Measurements from ENCODE around the gene MKRN1. TPM values are rescaled to one million over a fixed set of nuclear protein-coding genes. Genes with fewer than 3 reads are reported as not detected.

Gene MKRN1
- total RNA-seq, 4 donors from 2014 or later, result 143 to 288 (median 187) TPM

- in situ Hi-C loops (cut with MboI; ENCODE audit: low pct_ligation_motif_present in 1 of 4, low pct_unique_long_range_greater_than_20kb in 1 of 4, low sequenced_read_pairs in 3 of 4) (no loop called here), intact Hi-C loops (cut with DNase I; ENCODE audit: low total_unique reads) (no loop called here)
- DNase-seq, result no peak
- Histone ChIP-seq H3K4me3 (no peak overlapping the region), H3K36me3 (no peaks in the 10 kb centered on the region), H3K9me3 (no peaks in the 10 kb centered on the region), H3K4me1 (peaks cover 0 to 22% (median 4%) of the 10 kb centered on the region in 4 donors), H3K27me3 (no peaks in the 10 kb centered on the region), H3K27ac (no peak overlapping the region)
- no peak for TF ChIP-seq POLR2AphosphoS5 (IDR thresholded peaks at IDR 0.05)
- no peak for TF ChIP-seq POLR2A (IDR thresholded peaks at IDR 0.05)
- 85 to 94% methylated on average over 9 of the region's 9 CpGs for WGBS, 2 donors (ENCODE audit: low coverage in 1 of 2)
Measured at GRCh38 chr7:140494867-140495266, 15.6 kb upstream of the MKRN1 start.

- Histone ChIP-seq H3K27me3 (no peaks in the 10 kb centered on the region), H3K4me1 (peaks cover 5 to 51% (median 13%) of the 10 kb centered on the region in 4 donors), H3K9me3 (no peaks in the 10 kb centered on the region), H3K36me3 (no peaks in the 10 kb centered on the region), H3K27ac (peak overlapping the region in 3 of 4 donors; percentile 19 to 58 (median 56)), H3K4me3 (no peak overlapping the region)
- intact Hi-C loops (cut with DNase I; ENCODE audit: low total_unique reads) (no loop called here), in situ Hi-C loops (cut with MboI; ENCODE audit: low pct_ligation_motif_present in 1 of 4, low pct_unique_long_range_greater_than_20kb in 1 of 4, low sequenced_read_pairs in 3 of 4) (no loop called here)
- DNase-seq, result no peak
- TF ChIP-seq CTCF (IDR thresholded peaks at IDR 0.05) (no peak), POLR2A (IDR thresholded peaks at IDR 0.05) (no peak), POLR2AphosphoS5 (IDR thresholded peaks at IDR 0.05) (no peak), EP300 (IDR thresholded peaks at IDR 0.05; ENCODE audit: low read depth) (no peak)
- WGBS, 2 donors (ENCODE audit: low coverage in 1 of 2), result 60% methylated on average over 2 of the region's 2 CpGs; no CpG with 5 or more reads in 1 of the 2 donors
Measured at GRCh38 chr7:140489026-140489359, 9.7 kb upstream of the MKRN1 start.

- peak; percentile 78 for DNase-seq
- peak overlapping the region; percentile 58 to 78 (median 66) for H3K27ac ChIP-seq
- WGBS, 2 donors (ENCODE audit: low coverage in 1 of 2), result 56% methylated on average over 14 of the region's 14 CpGs; no CpG with 5 or more reads in 1 of the 2 donors
Measured at GRCh38 chr7:140485500-140486265, 6.4 kb upstream of the MKRN1 start.

GRCh38 chr7:140484951-140485499 is 5.7 kb upstream of the MKRN1 start:
- TF ChIP-seq POLR2AphosphoS5 (IDR thresholded peaks at IDR 0.05), result no peak
- intact Hi-C loops (cut with DNase I; ENCODE audit: low total_unique reads) (no loop called here), in situ Hi-C loops (cut with MboI; ENCODE audit: low pct_ligation_motif_present in 1 of 4, low pct_unique_long_range_greater_than_20kb in 1 of 4, low sequenced_read_pairs in 3 of 4) (no loop called here)
- Histone ChIP-seq H3K4me1 (peaks cover 5 to 43% (median 13%) of the 10 kb centered on the region in 4 donors), H3K27ac (peak overlapping the region; percentile 58 to 78 (median 66)), H3K4me3 (no peak overlapping the region), H3K36me3 (no peaks in the 10 kb centered on the region), H3K9me3 (no peaks in the 10 kb centered on the region), H3K27me3 (no peaks in the 10 kb centered on the region)
- DNase-seq, result no peak
- WGBS, 2 donors (ENCODE audit: low coverage in 1 of 2), result 45 to 70% methylated on average over 3 to 5 of the region's 5 CpGs

More at GRCh38 chr7:140485500-140486265, 6.4 kb upstream of the MKRN1 start:
- intact Hi-C loops (cut with DNase I; ENCODE audit: low total_unique reads), result no loop called here
- Histone ChIP-seq H3K4me3 (no peak overlapping the region), H3K4me1 (peaks cover 5 to 41% (median 13%) of the 10 kb centered on the region in 4 donors), H3K36me3 (no peaks in the 10 kb centered on the region), H3K27me3 (no peaks in the 10 kb centered on the region), H3K9me3 (no peaks in the 10 kb centered on the region)
- TF ChIP-seq EP300 (IDR thresholded peaks at IDR 0.05; ENCODE audit: low read depth) (no peak), CTCF (IDR thresholded peaks at IDR 0.05) (no peak), POLR2A (IDR thresholded peaks at IDR 0.05) (no peak), POLR2AphosphoS5 (IDR thresholded peaks at IDR 0.05) (peak in 1 of 3 donors; percentile 32)
- in situ Hi-C loops (cut with MboI; ENCODE audit: low pct_ligation_motif_present in 1 of 4, low pct_unique_long_range_greater_than_20kb in 1 of 4, low sequenced_read_pairs in 3 of 4), result no loop called here

- H3K4me1 ChIP-seq, result peaks cover 5 to 44% (median 15%) of the 10 kb centered on the region in 4 donors
- intact Hi-C loops (cut with DNase I; ENCODE audit: low total_unique reads), result no loop called here
- no peak for DNase-seq
- in situ Hi-C loops (cut with MboI; ENCODE audit: low pct_ligation_motif_present in 1 of 4, low pct_unique_long_range_greater_than_20kb in 1 of 4, low sequenced_read_pairs in 3 of 4), result no loop called here
- H3K4me3 ChIP-seq, result no peak overlapping the region
- 81 to 85% methylated on average over 3 of the region's 3 CpGs for WGBS, 2 donors (ENCODE audit: low coverage in 1 of 2)
- TF ChIP-seq POLR2A (IDR thresholded peaks at IDR 0.05) (no peak), EP300 (IDR thresholded peaks at IDR 0.05; ENCODE audit: low read depth) (no peak), POLR2AphosphoS5 (IDR thresholded peaks at IDR 0.05) (no peak)
- H3K36me3 ChIP-seq, result no peaks in the 10 kb centered on the region
- H3K27me3 ChIP-seq, result no peaks in the 10 kb centered on the region
- H3K9me3 ChIP-seq, result no peaks in the 10 kb centered on the region
- H3K27ac ChIP-seq, result peak overlapping the region in 3 of 4 donors; percentile 58 to 78 (median 72)
Measured at GRCh38 chr7:140484479-140484878, 5.2 kb upstream of the MKRN1 start.

Measured in transverse colon (tissue), 4 donors.